HEK293 (cell line): Measurements from ENCODE around the gene MSLN.

Experiments used
- CTCF ChIA-PET: fragments of 350-600 bp; formaldehyde crosslinking; extraction: SDS; loops from one replicate; lab custom pipeline; 2021; ENCODE audit warnings: antibody characterized with exemption; lab: Yijun Ruan, JAX
- POLR2A ChIA-PET: fragments of 300-600 bp; formaldehyde crosslinking; extraction: SDS; loops from one replicate; lab custom pipeline; 2020; ENCODE audit warnings: antibody characterized with exemption, inconsistent platforms; lab: Yijun Ruan, JAX
- H3K27ac ChIP-seq: fragments of 200-500 bp; sonication (Bioruptor generic); 2 replicates; pipeline ENCODE4 v1.5.1; 2014; ENCODE audit warnings: low read depth, low read length, control low read depth, inconsistent platforms; ENCODE audit errors: extremely low read depth
- H3K36me3 ChIP-seq, 2 experiments: fragments of 200-500 bp in 1 of 2; sonication (Bioruptor generic) in 1 of 2; 1 replicate in 1 of 2; 2 replicates in 1 of 2; pipeline ENCODE4 v1.5.1; 2014 to 2017; ENCODE audit warnings: inconsistent platforms in 2 of 2, low read length in 2 of 2; ENCODE audit not compliant: control insufficient read depth in 2 of 2, insufficient read depth in 1 of 2
- H3K4me1 ChIP-seq: fragments of 200-500 bp; sonication (Bioruptor generic); 2 replicates; pipeline ENCODE4 v1.5.1; 2014; ENCODE audit warnings: mild to moderate bottlenecking, low read length, inconsistent platforms; ENCODE audit not compliant: control insufficient read depth, insufficient read depth
- H3K4me3 ChIP-seq: 2 replicates; pipeline ENCODE4 v1.5.1; 2011; ENCODE audit warnings: low read depth, mild to moderate bottlenecking, control low read depth, low read length, moderate library complexity
- H3K9me3 ChIP-seq: fragments of 200-500 bp; sonication (Bioruptor generic); 2 replicates; pipeline ENCODE4 v1.5.1; 2014; ENCODE audit warnings: low read depth, low read length, inconsistent platforms; ENCODE audit not compliant: control insufficient read depth, insufficient read depth
- HIC1 ChIP-seq: fragments of 450-650 bp; formaldehyde crosslinking; IDR thresholded peaks from 2 replicates; pipeline ENCODE4 v1.5.1; 2016; ENCODE audit warnings: missing biosample characterization, missing genetic modification characterization
- KLF10 ChIP-seq: fragments of 450-650 bp; IDR thresholded peaks from 2 replicates; pipeline ENCODE4 v1.5.1; 2018; ENCODE audit warnings: missing biosample characterization, mild to moderate bottlenecking, missing genetic modification characterization
- ZBTB10 ChIP-seq: fragments of 450-650 bp; formaldehyde crosslinking; IDR thresholded peaks from 2 replicates; pipeline ENCODE4 v1.5.1; 2016; ENCODE audit warnings: missing biosample characterization, missing genetic modification characterization
- ZFP69B ChIP-seq: fragments of 450-650 bp; formaldehyde crosslinking; IDR thresholded peaks from 2 replicates; pipeline ENCODE4 v1.5.1; 2016; ENCODE audit warnings: missing biosample characterization, missing genetic modification characterization
- ZIC2 ChIP-seq: fragments of 450-650 bp; formaldehyde crosslinking; IDR thresholded peaks from 2 replicates; pipeline ENCODE4 v1.5.1; 2016; ENCODE audit warnings: missing biosample characterization, missing genetic modification characterization
- ZNF221 ChIP-seq: fragments of 450-650 bp; formaldehyde crosslinking; IDR thresholded peaks from 2 replicates; pipeline ENCODE4 v1.5.1; 2017; ENCODE audit warnings: missing biosample characterization, missing genetic modification characterization, borderline replicate concordance
- ZNF23 ChIP-seq: fragments of 450-650 bp; formaldehyde crosslinking; IDR thresholded peaks from 2 replicates; pipeline ENCODE4 v1.5.1; 2016; ENCODE audit warnings: missing biosample characterization, missing genetic modification characterization, borderline replicate concordance
- ZNF335 ChIP-seq: fragments of 450-650 bp; formaldehyde crosslinking; conservative IDR thresholded peaks from 2 replicates; pipeline ENCODE4 v1.5.1; 2016; ENCODE audit warnings: missing biosample characterization, missing genetic modification characterization
- ZNF341 ChIP-seq: fragments of 450-650 bp; formaldehyde crosslinking; IDR thresholded peaks from 2 replicates; pipeline ENCODE4; 2016; ENCODE audit warnings: low read depth, missing biosample characterization, missing genetic modification characterization
- ZNF449 ChIP-seq: fragments of 450-650 bp; formaldehyde crosslinking; IDR thresholded peaks from 2 replicates; pipeline ENCODE4 v1.5.1; 2017; ENCODE audit warnings: missing biosample characterization, mild to moderate bottlenecking, missing genetic modification characterization, moderate library complexity
- ZNF580 ChIP-seq: fragments of 450-650 bp; formaldehyde crosslinking; IDR thresholded peaks from 2 replicates; pipeline ENCODE4 v1.5.1; 2016; ENCODE audit warnings: missing biosample characterization, missing genetic modification characterization
- ZNF585B ChIP-seq: fragments of 450-650 bp; formaldehyde crosslinking; IDR thresholded peaks from 2 replicates; pipeline ENCODE4 v1.5.1; 2016; ENCODE audit warnings: missing biosample characterization, missing genetic modification characterization
- ZNF600 ChIP-seq: fragments of 450-650 bp; formaldehyde crosslinking; IDR thresholded peaks from 2 replicates; pipeline ENCODE4 v1.5.1; 2016; ENCODE audit warnings: missing biosample characterization, missing genetic modification characterization
- ZNF629 ChIP-seq: fragments of 450-650 bp; formaldehyde crosslinking; IDR thresholded peaks from 2 replicates; pipeline ENCODE4 v1.5.1; 2017; ENCODE audit warnings: missing biosample characterization, missing genetic modification characterization
- ZNF658 ChIP-seq: fragments of 450-650 bp; formaldehyde crosslinking; IDR thresholded peaks from 2 replicates; pipeline ENCODE4; 2016; ENCODE audit warnings: missing biosample characterization, missing genetic modification characterization
- ZNF692 ChIP-seq: fragments of 450-650 bp; formaldehyde crosslinking; IDR thresholded peaks from 2 replicates; pipeline ENCODE4 v1.5.1; 2016; ENCODE audit warnings: missing biosample characterization, missing genetic modification characterization
- ZNF707 ChIP-seq: fragments of 450-650 bp; formaldehyde crosslinking; IDR thresholded peaks from 2 replicates; pipeline ENCODE4 v1.5.1; 2016; ENCODE audit warnings: missing biosample characterization, missing genetic modification characterization
- ZNF777 ChIP-seq: fragments of 450-650 bp; formaldehyde crosslinking; IDR thresholded peaks from 2 replicates; pipeline ENCODE4 v1.5.1; 2017; ENCODE audit warnings: missing biosample characterization, missing genetic modification characterization, borderline replicate concordance
- ZNF843 ChIP-seq: fragments of 450-650 bp; formaldehyde crosslinking; IDR thresholded peaks from 2 replicates; pipeline ENCODE4 v1.5.1; 2016; ENCODE audit warnings: missing biosample characterization, missing genetic modification characterization

Gene MSLN

GRCh38 chr16:804193-805048, 43.9 kb downstream of the MSLN start:
- H3K4me3 ChIP-seq, result no peak overlapping the region
- no peaks in the 10 kb centered on the region for H3K9me3 ChIP-seq
- H3K4me1 ChIP-seq, result peaks cover 2% of the 10 kb centered on the region; the same call in 1 of the 2 replicates
- H3K36me3 ChIP-seq, result no peaks in the 10 kb centered on the region
- POLR2A ChIA-PET, result interaction anchor here (1.0 to 2.2 kb wide), 6 partner anchors 10 to 92 kb away, joined by 3 to 13 read pairs (median 4); partner anchors contain the start of genes CCDC78, CHTF18, HAGHL and METRN
- TF ChIP-seq ZFP69B (tag by site-specific recombination) (0 out of 2 replicates have a peak, but pooled peaks have one; percentile 57), ZNF335 (tag by site-specific recombination) (peak; percentile 80), ZNF600 (peak; percentile 38; the same call in 1 of the 2 replicates), KLF10 (tag by site-specific recombination) (peak; percentile 40; the same call in 1 of the 2 replicates), ZNF692 (0 out of 2 replicates have a peak, but pooled peaks have one; percentile 16), ZBTB10 (tag by site-specific recombination) (no peak), ZNF341 (tag by site-specific recombination) (peak; percentile 72), ZNF629 (no peak)
- CTCF ChIA-PET, result interaction anchor here (1.0 to 1.2 kb wide), 2 partner anchors 92 to 252 kb away, joined by 4 to 7 read pairs; no protein-coding TSS in a partner anchor
- H3K27ac ChIP-seq, result no peak overlapping the region

- no peak overlapping the region for H3K4me3 ChIP-seq
- H3K36me3 ChIP-seq, result no peaks in the 10 kb centered on the region
- no peaks in the 10 kb centered on the region for H3K9me3 ChIP-seq
- H3K4me1 ChIP-seq, result no peaks in the 10 kb centered on the region
- H3K27ac ChIP-seq, result no peak overlapping the region
- 0 out of 2 replicates have a peak, but pooled peaks have one; percentile 7 for TF ChIP-seq ZIC2 (tag by site-specific recombination)
- no peak for TF ChIP-seq ZNF585B (tag by site-specific recombination)
- TF ChIP-seq ZNF707 (tag by site-specific recombination), result no peak
- ChIA-PET CTCF (interaction anchor here (0.6 kb wide), 1 partner anchor 325 kb away, joined by 4 read pairs; no protein-coding TSS in a partner anchor), POLR2A (interaction anchor here (2.6 kb wide), 1 partner anchor 17 kb away, joined by 13 read pairs; the partner anchor contains the start of genes CHTF18 and RPUSD1)
Observed at GRCh38 chr16:805474-805873, 44.9 kb downstream of the MSLN start.

- CTCF ChIA-PET, result interaction anchor here (1.0 kb wide), 1 partner anchor 95 kb away, joined by 4 read pairs; no protein-coding TSS in a partner anchor
- H3K4me1 ChIP-seq, result no peaks in the 10 kb centered on the region
- POLR2A ChIA-PET, result interaction anchor here (0.6 to 2.6 kb wide), 4 partner anchors 12 to 112 kb away, joined by 3 to 13 read pairs (median 5); partner anchors contain the start of genes CHTF18 and RPUSD1
- no peaks in the 10 kb centered on the region for H3K9me3 ChIP-seq
- peak overlapping the region; percentile 70 for H3K27ac ChIP-seq
- H3K36me3 ChIP-seq, result no peaks in the 10 kb centered on the region
- peak overlapping the region; percentile 80 for H3K4me3 ChIP-seq
- TF ChIP-seq ZNF23 (tag by site-specific recombination) (no peak), ZNF843 (tag by site-specific recombination) (peak; percentile 46; the same call in 1 of the 2 replicates), ZNF580 (peak; percentile 98), HIC1 (0 out of 2 replicates have a peak, but pooled peaks have one; percentile 9), ZNF449 (tag by site-specific recombination) (peak; percentile 49), ZNF777 (tag by site-specific recombination) (peak; percentile 61; the same call in 1 of the 2 replicates), ZNF221 (tag by site-specific recombination) (0 out of 2 replicates have a peak, but pooled peaks have one; percentile 25), ZNF658 (no peak)
Observed at GRCh38 chr16:807347-808084, 47.0 kb downstream of the MSLN start.
